HEK293 (cell line): ENCODE results near the gene CDO1.
A peak's percentile ranks its signal among the peaks of the same experiment; 100 is the strongest.

Experiments
- ZNF211 ChIP-seq: fragments of 450-650 bp; formaldehyde crosslinking; IDR thresholded peaks from 2 replicates; pipeline ENCODE4 v1.5.1; 2016; ENCODE audit warnings: low read depth, missing biosample characterization, missing genetic modification characterization
- ZNF266 ChIP-seq: fragments of 450-650 bp; formaldehyde crosslinking; IDR thresholded peaks from 2 replicates; pipeline ENCODE4 v1.5.1; 2016; ENCODE audit warnings: missing biosample characterization, missing genetic modification characterization, low read depth
- ZNF274 ChIP-seq, 2 experiments: fragments of 200-500 bp in 1 of 2; fragments of 450-650 bp in 1 of 2; sonication (Bioruptor generic) in 1 of 2; formaldehyde crosslinking in 1 of 2; IDR thresholded peaks; 2 replicates each; pipeline versions ENCODE4 v1.5.1 to v1.6.1; 2014 to 2016; ENCODE audit warnings: borderline replicate concordance in 1 of 2, inconsistent platforms in 1 of 2, low read length in 1 of 2, missing biosample characterization in 1 of 2, missing genetic modification characterization in 1 of 2
- ZNF660 ChIP-seq: fragments of 450-650 bp; IDR thresholded peaks from 2 replicates; pipeline ENCODE4 v1.5.1; 2018; ENCODE audit warnings: missing biosample characterization, mild to moderate bottlenecking, missing genetic modification characterization
- TF ChIP-seq, protein P1 (sequence below): fragments of 450-650 bp; formaldehyde crosslinking; IDR thresholded peaks from 2 replicates; pipeline ENCODE4 v1.5.1; 2016; ENCODE audit warnings: missing biosample characterization, missing genetic modification characterization

DNA sequence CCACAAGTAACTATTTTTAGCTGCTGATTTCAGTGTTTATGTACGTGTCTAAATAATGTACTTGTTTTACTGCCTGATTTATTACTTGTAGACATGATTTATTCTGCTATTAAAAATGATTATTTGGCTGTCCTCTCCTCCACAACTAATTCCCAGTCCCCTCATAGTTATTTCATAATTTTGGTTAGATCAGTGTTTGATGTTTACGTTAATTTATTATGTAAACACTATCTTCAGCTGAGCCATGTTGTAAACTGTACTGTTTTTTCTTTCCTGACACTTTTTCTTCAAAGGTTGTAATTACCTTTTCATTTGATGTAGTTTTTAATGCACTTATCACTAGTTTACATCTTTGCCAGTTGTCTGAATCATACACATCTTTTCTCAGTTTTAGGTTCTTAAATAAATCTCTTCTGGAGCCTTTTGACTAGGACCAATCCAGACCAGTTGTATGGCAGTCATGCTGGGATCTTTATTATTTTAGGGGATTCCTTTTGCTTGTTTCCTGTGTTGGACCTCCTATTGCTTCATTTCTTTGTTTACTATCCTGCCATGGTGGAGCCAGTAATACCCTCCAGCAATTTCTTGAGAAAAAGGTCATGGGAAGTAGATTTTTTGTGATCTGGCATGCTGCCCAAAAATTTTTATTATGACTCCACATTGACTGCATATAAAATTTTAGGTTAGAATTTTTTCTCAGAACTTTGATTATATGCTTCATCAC lies 41.3 kb upstream of the CDO1 start:
- TF ChIP-seq ZNF211 (no peak), ZNF266 (tag by site-specific recombination) (no peak), ZNF660 (tag by site-specific recombination) (0 out of 2 replicates have a peak, but pooled peaks have one; percentile 41), ZNF274 (IDR thresholded peaks at IDR 0.05; ENCODE audit: low read length) (no peak), ZNF274 (tag by site-specific recombination; IDR thresholded peaks at IDR 0.05; ENCODE audit: borderline replicate concordance) (no peak)
- TF ChIP-seq, protein P1, sequence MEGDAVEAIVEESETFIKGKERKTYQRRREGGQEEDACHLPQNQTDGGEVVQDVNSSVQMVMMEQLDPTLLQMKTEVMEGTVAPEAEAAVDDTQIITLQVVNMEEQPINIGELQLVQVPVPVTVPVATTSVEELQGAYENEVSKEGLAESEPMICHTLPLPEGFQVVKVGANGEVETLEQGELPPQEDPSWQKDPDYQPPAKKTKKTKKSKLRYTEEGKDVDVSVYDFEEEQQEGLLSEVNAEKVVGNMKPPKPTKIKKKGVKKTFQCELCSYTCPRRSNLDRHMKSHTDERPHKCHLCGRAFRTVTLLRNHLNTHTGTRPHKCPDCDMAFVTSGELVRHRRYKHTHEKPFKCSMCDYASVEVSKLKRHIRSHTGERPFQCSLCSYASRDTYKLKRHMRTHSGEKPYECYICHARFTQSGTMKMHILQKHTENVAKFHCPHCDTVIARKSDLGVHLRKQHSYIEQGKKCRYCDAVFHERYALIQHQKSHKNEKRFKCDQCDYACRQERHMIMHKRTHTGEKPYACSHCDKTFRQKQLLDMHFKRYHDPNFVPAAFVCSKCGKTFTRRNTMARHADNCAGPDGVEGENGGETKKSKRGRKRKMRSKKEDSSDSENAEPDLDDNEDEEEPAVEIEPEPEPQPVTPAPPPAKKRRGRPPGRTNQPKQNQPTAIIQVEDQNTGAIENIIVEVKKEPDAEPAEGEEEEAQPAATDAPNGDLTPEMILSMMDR (tag by site-specific recombination): no peak
